Inflammatory macrophage treated with lipopolysaccharide for 4 hours (primary cell): ENCODE measurements around the gene ZDHHC17.
A peak's percentile ranks its signal among the peaks of the same experiment; 100 is the strongest.

Experiments
- DNase-seq: peaks from one replicate; pipeline ENCODE4 v3.0.0-alpha.2; 2020

ZDHHC17 gene

DNA sequence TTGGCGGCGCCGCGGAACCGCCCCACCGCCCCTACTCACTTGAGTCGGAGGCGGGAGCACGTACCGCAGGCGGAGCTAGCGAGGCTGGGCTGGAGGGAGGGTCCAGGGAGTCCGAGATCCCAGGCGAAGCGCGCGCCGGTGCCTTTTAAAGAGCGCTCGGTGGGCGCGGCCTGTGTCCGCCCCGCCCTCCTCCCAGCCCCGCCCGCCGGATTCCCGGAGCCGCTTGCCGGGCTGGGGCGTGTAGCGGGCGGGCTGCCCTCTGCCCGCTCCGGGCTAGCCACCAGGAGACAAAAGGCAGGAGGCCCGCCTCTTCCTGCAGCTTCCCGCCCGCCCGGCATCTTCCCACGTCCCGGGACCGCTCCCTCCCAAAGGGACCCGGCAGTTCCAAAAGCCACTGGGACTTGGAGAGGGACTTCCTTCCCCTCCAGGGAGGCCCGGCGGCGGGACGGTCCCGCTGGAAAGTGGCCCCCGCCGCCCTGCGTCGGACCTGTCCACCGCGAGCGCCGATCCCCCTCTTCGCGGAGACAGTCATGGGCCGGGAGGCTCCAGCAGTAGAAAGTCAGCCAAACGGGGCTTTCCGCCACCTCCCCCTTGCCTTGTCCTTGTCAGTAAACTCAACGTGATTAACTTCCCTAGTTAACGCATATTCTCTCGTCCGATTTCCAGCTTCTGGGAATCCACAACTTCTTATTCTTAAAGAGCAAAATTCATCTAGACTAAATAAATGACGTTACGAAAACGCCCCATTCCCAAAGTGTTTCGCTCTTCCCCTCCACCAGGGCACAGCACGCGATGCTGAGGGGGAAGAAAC lies 115.2 kb downstream of the ZDHHC17 start, which contains the start of gene CSRP2:
Gene CSRP2, minus strand, starts transcription at position 121 of the 811 bp plus-strand sequence. CDS start 12,759 bp downstream, outside the sequence.
- DNase-seq, result peak; percentile 50

DNA sequence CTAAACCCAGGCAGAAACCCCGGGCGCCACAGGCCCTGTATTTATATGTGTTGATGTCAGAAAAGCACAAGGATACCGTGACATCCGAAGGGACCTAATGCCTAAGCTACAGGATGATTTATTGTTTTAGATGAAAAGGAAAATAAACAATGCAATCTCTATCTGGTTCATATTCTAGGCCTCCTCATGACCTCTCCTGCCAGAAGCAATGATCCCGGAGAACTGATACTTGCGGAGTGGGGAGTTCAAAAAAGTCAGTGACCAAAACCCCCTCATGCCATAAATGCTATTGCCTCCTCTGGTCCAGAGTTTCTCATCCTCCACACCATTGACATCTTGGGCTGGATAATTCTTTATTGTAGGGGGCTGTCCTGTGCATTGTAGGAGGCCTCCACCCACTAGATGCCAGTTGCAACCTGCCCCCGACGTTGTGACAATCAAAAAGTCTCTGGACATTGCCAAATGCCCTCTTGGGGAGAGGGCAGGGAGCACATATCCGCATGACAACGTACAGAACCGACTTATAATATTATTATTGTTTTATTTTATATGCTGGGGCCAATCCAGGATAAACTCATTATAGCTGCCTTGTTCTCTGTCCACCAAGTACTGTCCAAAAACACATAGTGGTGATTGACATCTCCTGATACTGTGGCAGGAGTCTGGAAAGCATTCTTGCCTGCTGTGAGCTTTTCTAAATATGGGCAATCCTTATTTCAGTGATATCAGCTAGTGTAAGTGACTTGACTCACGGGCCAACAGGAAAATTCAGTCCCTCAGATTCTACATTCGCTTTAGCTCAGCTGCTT lies 116.0 kb downstream of the ZDHHC17 start:
- DNase-seq, result no peak

DNA sequence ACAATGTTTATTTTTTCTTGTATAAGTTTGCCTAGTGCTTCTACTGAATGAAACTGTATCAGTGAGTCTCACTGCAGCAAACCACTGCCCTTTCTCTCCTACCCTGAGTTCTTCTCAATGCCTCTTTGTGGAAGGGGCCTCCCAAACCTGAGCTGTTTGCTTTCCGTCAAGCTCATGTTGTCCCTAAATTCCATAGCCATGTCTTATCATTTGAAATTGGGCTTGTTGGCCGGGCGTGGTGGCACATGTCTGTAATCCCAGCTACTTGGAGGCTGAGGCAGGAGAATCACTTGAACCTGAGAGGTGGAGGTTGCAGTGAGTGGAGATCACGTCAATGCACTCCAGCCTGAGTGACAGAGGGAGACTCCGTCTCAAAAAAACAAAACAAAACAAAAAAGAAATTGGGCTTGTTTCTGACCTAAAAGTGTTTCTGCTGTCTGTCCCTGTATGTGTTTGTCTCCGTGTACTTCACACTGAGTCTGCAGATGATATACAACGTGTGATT lies 116.7 kb downstream of the ZDHHC17 start:
- no peak for DNase-seq

DNA sequence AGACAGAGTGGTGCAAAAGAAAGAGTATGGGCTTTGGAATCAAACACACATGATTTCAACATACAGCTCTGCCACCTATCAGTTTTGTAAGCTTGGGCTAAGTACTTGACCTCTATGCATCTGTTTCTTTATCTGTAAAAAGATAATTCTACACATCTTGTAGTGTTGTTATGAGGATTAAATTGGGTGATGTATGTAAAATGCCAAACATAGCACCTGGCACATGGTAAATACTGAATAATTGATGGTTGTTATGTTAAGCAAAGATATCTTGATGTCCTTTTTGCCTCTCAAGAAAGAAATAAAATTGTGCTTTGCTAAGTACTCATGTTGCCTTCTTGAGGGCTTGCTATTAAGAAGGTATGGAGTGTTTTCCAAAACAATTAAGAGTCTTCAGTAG lies 117.2 kb downstream of the ZDHHC17 start:
- no peak for DNase-seq

DNA sequence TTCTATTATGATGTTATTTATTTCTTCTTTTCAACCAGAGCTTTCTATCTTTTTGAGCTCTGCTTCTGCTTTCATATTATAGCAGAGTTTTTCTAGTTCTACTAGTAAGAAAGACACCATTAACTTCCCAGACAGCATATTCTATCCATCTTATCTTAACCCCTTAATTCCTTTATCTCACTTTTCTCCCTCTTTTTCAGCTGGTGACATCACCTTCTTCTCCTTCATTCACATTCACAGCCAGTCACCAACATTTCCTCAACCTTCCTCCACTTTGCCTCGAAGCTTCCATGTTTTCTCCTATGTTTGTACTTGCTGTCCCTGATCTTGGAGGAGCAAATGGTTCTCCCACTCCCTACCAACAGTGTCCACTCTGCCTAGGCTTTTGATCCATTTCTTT lies 118.5 kb downstream of the ZDHHC17 start:
- DNase-seq, result no peak

DNA sequence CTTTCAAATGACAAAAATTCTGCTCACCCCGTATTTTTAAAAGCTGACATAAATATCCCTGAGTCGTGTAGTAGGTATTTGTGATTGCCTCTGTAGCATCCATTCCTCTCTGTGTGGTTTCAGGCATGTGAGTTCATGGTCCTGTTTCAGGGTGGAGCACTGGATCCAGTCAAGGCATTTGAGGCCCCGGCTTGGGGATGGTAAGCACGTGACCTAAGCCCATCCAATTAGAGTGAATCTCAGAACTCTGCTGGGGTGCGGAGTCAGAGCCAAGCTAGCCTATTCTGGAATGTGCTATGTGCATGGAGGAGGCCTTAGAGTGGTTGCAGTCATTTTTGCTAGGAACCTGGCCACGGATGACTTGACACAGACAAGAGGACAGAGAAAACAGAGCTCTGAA lies 119.2 kb downstream of the ZDHHC17 start:
- DNase-seq, result no peak

DNA sequence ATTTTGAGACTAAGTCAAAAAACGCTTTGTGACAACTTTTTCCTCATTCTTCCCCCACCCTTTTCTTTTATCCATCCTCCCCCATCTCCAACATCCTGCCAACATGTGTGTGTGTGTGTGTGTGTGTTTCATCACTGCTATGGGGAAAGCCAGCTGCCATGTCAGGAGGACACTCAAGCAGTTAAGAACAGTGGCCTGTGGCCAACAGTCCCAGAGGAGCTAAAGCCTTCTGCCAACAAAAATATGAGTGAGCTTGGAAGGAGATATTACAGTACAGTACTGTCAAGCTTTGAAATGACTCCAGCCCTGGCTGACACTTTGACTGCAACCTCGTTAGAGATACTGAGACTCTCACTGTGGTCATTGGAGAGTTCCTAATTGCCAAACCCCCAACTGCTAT lies 119.9 kb downstream of the ZDHHC17 start:
- no peak for DNase-seq

DNA sequence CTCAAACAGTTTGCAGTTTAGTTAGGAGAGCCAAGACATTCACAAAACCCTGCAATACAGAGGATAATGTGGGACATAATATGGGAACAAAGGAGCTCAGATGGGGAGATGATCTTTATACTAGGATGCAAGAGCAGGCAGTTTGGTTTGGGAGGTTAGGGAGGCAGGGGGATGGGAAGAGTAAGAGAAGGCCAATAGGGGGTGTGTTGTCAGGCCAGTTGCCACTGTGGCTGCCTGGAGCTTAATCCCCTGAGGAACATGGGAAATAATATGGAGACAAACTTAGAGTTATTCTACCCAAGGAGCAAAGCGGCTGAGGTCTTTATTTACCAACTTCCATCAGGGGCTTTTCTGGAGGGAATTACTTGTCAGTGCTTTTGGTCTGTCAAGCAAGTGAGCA lies 124.9 kb downstream of the ZDHHC17 start:
- no peak for DNase-seq

DNA sequence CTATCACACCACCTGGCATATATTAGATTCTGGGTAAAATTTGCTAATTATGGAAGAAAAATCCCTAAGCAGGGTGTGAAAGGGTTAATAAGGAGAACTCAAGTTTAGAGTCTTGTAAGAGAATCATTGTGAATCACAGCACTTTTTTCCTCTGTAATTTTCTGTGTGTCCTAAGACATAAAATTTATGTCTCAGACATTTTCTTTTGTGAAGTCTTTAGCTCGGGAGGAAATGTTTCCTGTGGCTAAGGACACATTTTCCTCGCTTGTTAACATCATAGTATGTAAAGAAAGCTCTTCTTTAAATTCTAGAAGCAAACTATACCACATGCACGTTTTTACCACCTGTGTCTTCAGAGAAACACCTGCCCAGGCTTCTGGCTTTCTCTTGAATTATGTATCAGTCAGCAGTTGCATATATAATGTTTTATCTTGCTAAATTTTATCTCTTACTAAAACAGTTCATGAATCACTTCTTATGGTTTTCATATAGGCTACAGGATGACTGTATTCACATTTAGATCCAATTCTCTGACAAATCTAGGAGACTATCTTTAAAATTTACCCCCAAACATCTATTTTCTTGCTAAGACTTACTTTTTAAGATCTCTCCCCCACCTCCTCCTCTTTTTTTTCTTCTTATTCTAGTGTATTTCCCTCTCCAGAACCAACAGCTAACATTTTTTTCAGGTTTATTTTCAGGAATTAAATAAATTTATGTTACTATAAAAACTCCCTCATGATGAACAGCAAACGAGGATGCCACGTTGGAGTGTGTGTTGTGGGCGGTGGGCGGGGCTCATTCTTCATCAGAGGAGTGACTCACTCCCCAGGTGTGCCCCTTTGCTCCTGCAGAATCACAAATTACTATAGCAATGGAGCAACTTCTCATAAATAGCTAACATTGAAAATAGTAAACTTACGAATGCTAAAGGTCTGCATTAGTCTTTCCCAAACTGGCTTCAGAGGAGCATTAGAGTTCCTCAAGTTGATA lies 126.5 kb downstream of the ZDHHC17 start:
- no peak for DNase-seq

DNA sequence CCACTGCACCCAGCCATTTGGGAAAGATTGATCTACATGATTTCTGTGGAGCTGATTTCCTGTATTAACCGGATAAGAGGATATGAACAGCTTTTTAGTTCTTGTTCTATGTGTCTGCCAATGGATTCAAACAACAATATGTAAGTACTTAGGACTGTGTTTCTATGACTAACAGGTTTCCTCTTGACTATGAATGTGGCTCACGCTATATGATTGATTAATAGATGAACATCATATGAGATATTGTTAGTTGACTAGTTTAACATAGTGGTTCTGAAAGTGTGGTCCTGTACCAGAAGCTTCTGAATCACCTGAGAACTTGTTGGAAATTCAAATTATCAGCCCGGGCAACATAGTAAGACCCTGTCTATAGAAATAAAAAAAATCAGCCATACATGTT lies 127.7 kb downstream of the ZDHHC17 start:
- no peak for DNase-seq

DNA sequence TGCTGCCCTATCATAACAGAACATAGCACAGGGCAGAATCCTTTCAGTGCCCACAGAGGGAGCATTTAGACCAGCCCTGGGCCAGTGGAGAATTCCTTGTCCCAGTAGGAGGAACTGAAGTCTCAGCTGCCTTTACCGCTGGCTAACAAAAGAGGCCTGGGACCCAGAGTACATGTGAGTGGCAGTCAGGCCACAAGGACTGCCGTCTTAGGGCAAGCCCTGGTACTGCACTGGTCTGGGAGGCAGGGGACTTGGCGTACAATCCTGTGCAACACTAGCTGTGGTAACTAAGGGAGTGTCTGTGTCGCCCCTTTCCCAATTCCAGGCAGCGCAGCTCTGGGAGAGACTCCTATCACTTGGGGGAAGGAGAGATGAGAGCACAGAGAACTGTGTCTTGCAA lies 131.9 kb downstream of the ZDHHC17 start:
- no peak for DNase-seq

DNA sequence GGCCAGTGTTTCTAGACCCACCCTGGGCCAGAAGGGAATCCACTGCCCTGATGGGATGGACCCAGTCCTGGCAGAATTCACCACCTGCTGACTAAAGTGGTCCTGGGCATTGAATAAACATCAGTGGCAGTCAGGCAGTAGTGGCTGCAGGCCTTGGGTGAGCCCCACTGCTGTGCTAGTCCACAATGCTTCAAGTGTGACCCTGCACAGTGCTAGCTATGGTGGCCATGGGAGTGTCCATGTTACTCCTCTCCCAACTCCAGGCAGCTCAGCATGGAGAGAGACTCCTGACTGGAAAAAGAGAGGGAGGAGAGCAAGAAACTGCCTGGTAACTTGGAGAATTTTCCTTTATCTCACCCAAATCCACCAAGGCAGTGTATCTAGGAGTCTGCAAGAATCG lies 132.4 kb downstream of the ZDHHC17 start:
- DNase-seq, result no peak

DNA sequence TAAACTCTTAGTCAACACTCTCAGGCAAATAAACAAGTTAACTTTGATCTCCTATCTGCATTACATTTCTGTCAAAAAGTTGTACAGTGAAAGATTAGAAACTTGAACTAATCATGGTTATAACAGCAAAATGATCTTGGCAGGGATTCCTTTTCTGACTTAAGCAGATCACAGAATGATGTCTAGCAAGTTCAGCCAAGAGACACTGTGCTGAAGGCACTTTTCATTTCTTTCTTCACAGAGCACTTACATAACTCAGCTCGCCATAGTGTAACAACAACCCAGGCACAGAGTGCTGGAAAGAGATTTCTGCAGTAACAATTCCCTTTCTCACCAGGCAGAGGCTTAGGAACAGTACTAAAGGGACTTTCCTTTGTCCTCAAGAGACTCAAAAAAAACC lies 134.5 kb downstream of the ZDHHC17 start:
- no peak for DNase-seq

DNA sequence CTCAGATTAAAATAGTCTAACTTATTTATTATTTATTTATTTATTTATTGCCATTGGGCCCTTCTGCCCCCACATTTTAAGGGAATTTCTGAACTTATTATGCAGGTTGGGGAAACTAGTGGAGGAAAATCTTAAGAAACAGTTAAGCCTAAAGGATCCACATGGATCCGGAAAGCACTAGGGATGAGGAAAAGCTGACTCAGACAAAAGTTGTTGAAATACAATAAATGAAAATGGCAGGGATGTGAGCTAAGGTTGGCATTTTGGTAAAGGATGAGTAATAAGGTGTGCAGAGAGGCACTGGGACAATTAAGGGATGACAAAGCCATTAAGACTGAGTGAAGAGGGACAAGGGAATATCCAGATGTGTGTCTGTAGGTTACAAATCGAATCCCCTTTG lies 135.6 kb downstream of the ZDHHC17 start:
- no peak for DNase-seq

DNA sequence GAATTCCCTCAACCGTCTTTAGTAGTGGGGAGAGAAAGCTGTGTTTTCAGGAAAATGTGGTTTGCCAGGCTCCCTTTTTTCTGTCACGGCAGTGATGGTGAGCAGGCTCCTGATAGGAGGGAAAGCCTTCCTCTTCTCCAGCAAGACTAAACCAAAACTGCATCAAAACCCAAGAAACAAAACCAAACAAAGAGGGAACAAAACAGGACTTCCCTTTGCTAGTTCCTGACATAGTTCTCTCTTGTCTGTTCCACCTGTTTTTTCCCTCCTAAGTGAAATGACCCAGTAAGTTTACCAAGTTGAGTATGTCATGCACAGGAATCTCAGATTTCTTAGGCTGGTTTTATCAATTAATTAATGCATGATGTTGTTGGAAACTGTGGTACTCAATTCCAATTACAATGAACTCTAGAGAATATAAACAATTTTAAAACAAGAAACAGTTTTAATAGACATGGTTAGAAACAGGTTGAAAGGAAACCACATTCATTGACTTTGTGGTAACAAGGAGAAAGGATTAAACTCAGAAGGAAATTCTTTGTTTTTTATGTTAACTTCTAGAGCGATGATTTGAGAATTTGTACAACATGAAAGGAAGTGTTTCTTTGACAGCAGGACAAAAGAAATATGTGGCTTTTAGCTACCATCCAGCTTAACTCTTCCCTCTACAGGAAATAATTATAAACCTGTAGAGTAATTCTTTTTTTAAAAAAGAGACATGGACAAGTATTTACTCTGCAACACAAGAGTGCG lies 137.9 kb downstream of the ZDHHC17 start:
- peak; percentile 10 for DNase-seq
